Kidney epithelial cell (primary cell): ENCODE data around the gene EFHC2. TPM values are rescaled to one million over a fixed set of nuclear protein-coding genes. Genes with fewer than 3 reads are reported as not detected.
A peak's percentile ranks its signal among the peaks of the same experiment; 100 is the strongest.

Experiments
- DNase-seq: peaks from one replicate; pipeline ENCODE4 v3.0.0-alpha.2; 2010; ENCODE audit warnings: low read depth
- H3K27me3 ChIP-seq: 2 replicates; pipeline ENCODE4 v1.6.0; 2011; ENCODE audit warnings: low read length; ENCODE audit not compliant: control insufficient read depth, insufficient read depth
- H3K36me3 ChIP-seq: 2 replicates; pipeline ENCODE4 v1.5.1; 2011; ENCODE audit warnings: low read length; ENCODE audit not compliant: control insufficient read depth, insufficient read depth
- H3K4me3 ChIP-seq: 2 replicates; pipeline ENCODE4 v1.5.1; 2011; ENCODE audit warnings: low read depth, mild to moderate bottlenecking, control low read depth, low read length
- total RNA-seq: library from RNA; depleted of rRNA; stranded (reverse); fragments of >200 nt; gene quantifications from 2 replicates; pipeline ENCODE4 v1.2.3, GENCODE V29; 2015
- TF ChIP-seq, protein P1 (sequence below): IDR thresholded peaks from 2 replicates; pipeline ENCODE4 v1.5.1; 2011; ENCODE audit warnings: mild to moderate bottlenecking, moderate library complexity, low read length, control low read depth, inconsistent platforms; ENCODE audit not compliant: insufficient read depth, poor library complexity, severe bottlenecking

The EFHC2 gene
- total RNA-seq, 1 donor from 2014 or later, result 0.71 TPM

DNA sequence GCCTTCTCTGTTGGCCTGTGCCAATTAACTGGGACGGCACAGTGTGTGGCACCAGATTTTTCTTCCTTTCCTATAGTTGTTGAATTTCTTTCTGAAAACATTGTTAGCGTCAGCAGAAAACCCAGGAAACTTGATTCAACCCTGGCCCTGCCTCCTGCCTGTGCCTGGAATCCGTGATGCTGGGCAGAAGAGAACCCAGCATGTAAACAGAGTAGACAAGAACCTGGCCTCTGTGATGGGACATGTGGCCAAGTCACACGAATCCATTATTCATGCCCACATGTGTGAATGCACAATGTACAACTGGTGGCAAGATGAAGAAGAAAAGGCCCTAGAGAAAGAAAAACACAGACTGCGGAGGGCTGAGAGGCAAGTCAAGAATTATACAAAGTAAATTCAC, 111.4 kb downstream of the EFHC2 start:
- no peak for DNase-seq
- TF ChIP-seq, protein P1, sequence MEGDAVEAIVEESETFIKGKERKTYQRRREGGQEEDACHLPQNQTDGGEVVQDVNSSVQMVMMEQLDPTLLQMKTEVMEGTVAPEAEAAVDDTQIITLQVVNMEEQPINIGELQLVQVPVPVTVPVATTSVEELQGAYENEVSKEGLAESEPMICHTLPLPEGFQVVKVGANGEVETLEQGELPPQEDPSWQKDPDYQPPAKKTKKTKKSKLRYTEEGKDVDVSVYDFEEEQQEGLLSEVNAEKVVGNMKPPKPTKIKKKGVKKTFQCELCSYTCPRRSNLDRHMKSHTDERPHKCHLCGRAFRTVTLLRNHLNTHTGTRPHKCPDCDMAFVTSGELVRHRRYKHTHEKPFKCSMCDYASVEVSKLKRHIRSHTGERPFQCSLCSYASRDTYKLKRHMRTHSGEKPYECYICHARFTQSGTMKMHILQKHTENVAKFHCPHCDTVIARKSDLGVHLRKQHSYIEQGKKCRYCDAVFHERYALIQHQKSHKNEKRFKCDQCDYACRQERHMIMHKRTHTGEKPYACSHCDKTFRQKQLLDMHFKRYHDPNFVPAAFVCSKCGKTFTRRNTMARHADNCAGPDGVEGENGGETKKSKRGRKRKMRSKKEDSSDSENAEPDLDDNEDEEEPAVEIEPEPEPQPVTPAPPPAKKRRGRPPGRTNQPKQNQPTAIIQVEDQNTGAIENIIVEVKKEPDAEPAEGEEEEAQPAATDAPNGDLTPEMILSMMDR, result no peak
- no peak overlapping the region for H3K4me3 ChIP-seq
- H3K36me3 ChIP-seq, result no peaks in the 10 kb centered on the region
- no peaks in the 10 kb centered on the region for H3K27me3 ChIP-seq

DNA sequence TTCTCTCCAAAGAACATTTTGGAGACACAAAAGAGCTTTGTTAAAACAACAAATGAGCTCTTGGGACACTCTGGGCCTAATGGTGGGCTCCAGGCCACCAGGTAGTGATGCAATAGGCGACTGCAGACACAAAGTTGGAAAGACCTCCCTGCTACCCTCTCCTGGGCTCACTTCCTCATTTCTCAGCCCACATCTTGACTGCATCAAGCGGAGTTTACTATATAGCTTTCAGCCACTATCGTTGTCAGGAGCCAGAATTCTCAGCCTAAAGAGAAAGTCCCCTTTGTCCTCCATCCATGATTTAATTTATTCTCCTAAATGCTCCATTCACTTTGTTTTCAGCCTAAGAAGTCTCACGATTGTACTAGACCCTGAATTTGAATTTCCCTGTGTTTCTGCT, 114.9 kb downstream of the EFHC2 start:
- H3K4me3 ChIP-seq, result no peak overlapping the region
- no peak for DNase-seq
- TF ChIP-seq, protein P1, result no peak
- H3K27me3 ChIP-seq, result no peaks in the 10 kb centered on the region
- H3K36me3 ChIP-seq, result no peaks in the 10 kb centered on the region

DNA sequence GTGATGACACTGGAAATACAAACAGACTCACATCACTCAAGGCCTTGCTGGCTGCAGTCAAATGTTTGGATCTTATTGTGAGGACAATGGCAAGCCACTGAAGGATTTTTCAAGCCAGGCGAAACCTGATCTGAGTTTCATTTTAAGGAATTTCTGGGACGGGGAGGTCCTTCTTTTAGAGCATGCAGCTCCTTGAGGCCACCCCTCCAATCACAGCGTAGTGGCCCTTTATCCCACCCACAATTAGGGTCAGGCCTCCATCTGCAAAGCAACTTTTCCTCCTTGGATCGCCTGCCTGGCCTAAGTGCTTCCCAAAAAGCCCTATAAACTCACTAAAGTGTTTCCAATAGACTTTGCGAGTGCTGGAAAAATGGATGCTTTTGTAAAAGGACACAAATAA, 115.5 kb downstream of the EFHC2 start:
- no peak for DNase-seq
- TF ChIP-seq, protein P1, result no peak
- Histone ChIP-seq H3K36me3 (no peaks in the 10 kb centered on the region), H3K27me3 (no peaks in the 10 kb centered on the region), H3K4me3 (no peak overlapping the region)

DNA sequence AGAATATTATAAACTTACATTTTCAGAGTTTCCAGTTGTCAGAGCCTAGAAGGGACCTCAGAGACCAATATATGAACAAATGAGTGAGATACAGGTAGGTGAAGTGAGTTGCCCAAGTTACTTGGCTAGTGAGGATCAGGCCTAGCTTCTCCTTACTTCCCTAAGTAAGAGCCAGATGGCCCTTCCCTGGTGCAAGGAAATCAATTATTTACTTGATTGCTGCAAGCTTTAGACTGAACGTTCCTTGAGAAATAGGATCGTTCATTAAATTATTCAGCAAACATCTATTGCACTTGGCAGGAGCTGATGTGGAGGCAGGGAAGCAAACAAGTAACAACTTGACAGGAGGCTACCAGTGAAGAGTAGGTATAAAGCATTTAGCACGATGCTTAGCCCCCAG, 117.8 kb downstream of the EFHC2 start:
- no peak for DNase-seq
- TF ChIP-seq, protein P1, result no peak
- H3K4me3 ChIP-seq, result no peak overlapping the region
- H3K36me3 ChIP-seq, result no peaks in the 10 kb centered on the region
- H3K27me3 ChIP-seq, result no peaks in the 10 kb centered on the region

DNA sequence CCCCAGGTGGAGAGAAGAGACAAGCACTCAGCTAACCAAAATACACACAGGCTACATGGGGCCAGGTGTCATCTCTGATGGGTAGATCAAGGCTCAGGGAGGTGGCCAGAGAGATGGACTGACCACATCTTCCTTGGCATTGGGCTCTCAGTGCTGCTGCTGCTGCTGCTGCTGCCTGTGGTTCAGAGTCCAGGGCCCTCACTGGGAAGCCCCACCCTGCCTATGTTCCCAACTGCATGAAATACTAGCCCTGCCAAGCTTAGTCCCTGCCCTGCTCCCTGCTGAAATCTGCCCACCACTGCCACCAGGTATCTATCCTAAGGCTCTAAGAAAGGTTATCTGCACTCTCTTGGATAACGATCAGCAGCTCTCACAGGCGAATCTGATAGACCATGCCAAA, 118.7 kb downstream of the EFHC2 start:
- TF ChIP-seq, protein P1, result no peak
- Histone ChIP-seq H3K4me3 (no peak overlapping the region), H3K27me3 (no peaks in the 10 kb centered on the region), H3K36me3 (no peaks in the 10 kb centered on the region)
- no peak for DNase-seq

DNA sequence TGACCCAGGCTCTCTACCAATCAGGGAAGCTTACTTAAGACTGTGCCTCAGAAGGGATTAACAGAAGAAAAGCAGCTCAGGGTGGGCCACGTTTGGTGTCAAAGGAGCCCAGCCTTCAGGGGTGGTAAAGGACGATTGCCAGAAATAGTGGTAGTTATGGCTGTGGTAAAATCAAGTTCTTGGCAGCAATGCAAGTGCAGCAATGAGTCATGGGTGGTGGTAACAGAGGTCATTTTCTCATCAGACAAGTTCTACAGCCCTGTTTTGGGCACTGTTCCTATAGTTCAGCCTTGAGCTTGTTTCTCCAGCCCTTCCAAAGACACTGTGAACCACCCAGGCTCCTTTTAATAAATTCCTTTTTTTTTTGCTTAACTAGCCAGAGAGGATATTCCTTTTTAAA, 120.3 kb downstream of the EFHC2 start:
- Histone ChIP-seq H3K4me3 (no peak overlapping the region), H3K36me3 (no peaks in the 10 kb centered on the region), H3K27me3 (no peaks in the 10 kb centered on the region)
- TF ChIP-seq, protein P1, result no peak
- DNase-seq, result peak; percentile 10
